Right lobe of liver (tissue), 4 donors: ENCODE measurements around the gene BLOC1S2.

Experiments used
- POLR2A ChIP-seq: fragments of 450-650 bp; IDR thresholded peaks from one replicate; pipeline ENCODE4 v1.6.1; 2017; ENCODE audit warnings: antibody characterized with exemption, mild to moderate bottlenecking
- TF ChIP-seq, protein P1 (sequence below), 4 donors: fragments of 200-600 bp in 3 of 4; fragments of 450-650 bp in 1 of 4; IDR thresholded peaks; one replicate each; pipeline versions ENCODE4 v1.5.1 to v1.8.0; 2016 to 2022; ENCODE audit warnings: antibody characterized with exemption in 4 of 4, mild to moderate bottlenecking in 2 of 4
- donor health status: DM: no; HTN: no; CAD: no.
- donor health status: DM: no; HTN: no; CAD: no.
- donor health status: DM: no; HTN: yes; CAD: no.

DNA sequence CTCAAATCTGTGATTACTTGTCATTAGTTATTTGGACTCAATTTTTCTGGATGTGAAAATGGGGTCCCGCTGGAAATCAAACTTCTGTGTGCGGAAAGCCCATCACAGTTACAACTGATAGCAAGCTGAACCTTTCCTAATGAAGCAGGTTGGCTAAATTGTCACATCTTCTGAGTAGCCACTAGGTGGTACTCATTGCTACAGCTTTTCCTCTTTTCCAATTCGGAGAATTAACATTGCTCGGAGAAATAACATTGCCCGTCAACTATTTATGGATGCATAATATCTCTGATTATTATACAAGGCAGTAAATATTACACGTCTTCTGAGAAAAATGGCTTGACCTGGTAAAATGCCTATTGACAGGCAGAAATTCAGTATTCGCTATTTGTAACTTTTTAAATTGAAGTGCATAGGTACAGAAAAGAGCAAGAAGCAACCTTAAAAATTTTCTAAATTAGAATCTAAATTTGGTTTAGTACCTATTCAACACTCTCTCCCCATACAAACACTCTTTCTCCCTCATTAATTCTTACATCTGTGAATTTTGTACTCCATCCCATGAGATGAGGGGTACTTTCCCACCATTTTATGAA is 17.3 kb upstream of the BLOC1S2 start:
- no peak for TF ChIP-seq POLR2A
- TF ChIP-seq, protein P1, sequence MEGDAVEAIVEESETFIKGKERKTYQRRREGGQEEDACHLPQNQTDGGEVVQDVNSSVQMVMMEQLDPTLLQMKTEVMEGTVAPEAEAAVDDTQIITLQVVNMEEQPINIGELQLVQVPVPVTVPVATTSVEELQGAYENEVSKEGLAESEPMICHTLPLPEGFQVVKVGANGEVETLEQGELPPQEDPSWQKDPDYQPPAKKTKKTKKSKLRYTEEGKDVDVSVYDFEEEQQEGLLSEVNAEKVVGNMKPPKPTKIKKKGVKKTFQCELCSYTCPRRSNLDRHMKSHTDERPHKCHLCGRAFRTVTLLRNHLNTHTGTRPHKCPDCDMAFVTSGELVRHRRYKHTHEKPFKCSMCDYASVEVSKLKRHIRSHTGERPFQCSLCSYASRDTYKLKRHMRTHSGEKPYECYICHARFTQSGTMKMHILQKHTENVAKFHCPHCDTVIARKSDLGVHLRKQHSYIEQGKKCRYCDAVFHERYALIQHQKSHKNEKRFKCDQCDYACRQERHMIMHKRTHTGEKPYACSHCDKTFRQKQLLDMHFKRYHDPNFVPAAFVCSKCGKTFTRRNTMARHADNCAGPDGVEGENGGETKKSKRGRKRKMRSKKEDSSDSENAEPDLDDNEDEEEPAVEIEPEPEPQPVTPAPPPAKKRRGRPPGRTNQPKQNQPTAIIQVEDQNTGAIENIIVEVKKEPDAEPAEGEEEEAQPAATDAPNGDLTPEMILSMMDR (IDR thresholded peaks at IDR 0.05) = peak; percentile 60 to 65 (median 62)
